DND-41 (cell line): Measurements from ENCODE around the gene FNDC3B.

Source experiments
- EZH2 ChIP-seq: IDR thresholded peaks from 3 replicates; pipeline ENCODE4 v1.6.1; 2012; ENCODE audit warnings: borderline replicate concordance, low read depth, mild to moderate bottlenecking, moderate library complexity, low read length, inconsistent platforms; ENCODE audit not compliant: severe bottlenecking
- TF ChIP-seq, protein P1 (sequence below): IDR thresholded peaks from 2 replicates; pipeline ENCODE4 v1.5.1; 2012; ENCODE audit warnings: borderline replicate concordance, low read length, moderate library complexity, mild to moderate bottlenecking; ENCODE audit not compliant: poor library complexity, severe bottlenecking; ENCODE audit errors: extremely low read depth

DNA sequence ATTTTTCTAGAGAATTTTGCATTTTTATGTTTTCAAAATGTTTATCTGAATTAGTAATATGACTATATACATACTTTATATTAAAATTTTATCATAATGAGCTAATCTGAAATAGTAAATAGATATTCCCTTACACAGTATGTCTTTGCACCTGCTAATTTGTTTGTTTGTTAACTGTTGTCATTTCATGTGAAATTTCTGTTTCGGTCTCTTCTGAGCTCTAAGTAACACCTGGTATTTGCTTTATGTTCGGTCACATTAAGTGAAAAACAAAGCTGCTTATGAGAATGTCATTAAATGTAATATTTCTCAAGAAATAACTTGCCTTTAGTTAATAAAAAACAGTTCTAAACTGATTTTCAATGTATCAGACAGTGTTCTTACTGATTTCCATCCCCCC is 61.1 kb downstream of the FNDC3B start:
- TF ChIP-seq, protein P1, sequence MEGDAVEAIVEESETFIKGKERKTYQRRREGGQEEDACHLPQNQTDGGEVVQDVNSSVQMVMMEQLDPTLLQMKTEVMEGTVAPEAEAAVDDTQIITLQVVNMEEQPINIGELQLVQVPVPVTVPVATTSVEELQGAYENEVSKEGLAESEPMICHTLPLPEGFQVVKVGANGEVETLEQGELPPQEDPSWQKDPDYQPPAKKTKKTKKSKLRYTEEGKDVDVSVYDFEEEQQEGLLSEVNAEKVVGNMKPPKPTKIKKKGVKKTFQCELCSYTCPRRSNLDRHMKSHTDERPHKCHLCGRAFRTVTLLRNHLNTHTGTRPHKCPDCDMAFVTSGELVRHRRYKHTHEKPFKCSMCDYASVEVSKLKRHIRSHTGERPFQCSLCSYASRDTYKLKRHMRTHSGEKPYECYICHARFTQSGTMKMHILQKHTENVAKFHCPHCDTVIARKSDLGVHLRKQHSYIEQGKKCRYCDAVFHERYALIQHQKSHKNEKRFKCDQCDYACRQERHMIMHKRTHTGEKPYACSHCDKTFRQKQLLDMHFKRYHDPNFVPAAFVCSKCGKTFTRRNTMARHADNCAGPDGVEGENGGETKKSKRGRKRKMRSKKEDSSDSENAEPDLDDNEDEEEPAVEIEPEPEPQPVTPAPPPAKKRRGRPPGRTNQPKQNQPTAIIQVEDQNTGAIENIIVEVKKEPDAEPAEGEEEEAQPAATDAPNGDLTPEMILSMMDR: no peak
- TF ChIP-seq EZH2: no peak
